Progenitor cell of endocrine pancreas (in vitro differentiated cells): ENCODE results near the gene LRBA. TPM values are rescaled to one million over a fixed set of nuclear protein-coding genes. Genes with fewer than 3 reads are reported as not detected.

Experiments
- DNase-seq: peaks from one replicate; pipeline ENCODE4 v3.0.0; 2021; ENCODE audit warnings: low spot score; ENCODE audit not compliant: unreplicated experiment
- H3K27ac Mint-ChIP-seq: 2 replicates; pipeline ENCODE4 v1.8.0; 2021; ENCODE audit warnings: mild to moderate bottlenecking, moderate library complexity, mixed read lengths
- H3K27me3 Mint-ChIP-seq: 2 replicates; pipeline ENCODE4 v1.8.0; 2021; ENCODE audit warnings: mixed read lengths
- H3K36me3 Mint-ChIP-seq: 2 replicates; pipeline ENCODE4 v1.8.0; 2022; ENCODE audit warnings: mixed read lengths; ENCODE audit not compliant: insufficient read depth
- H3K4me1 Mint-ChIP-seq: 2 replicates; pipeline ENCODE4 v1.8.0; 2021; ENCODE audit warnings: low read depth, mixed read lengths
- H3K4me3 Mint-ChIP-seq: 2 replicates; pipeline ENCODE4 v1.8.0; 2021; ENCODE audit warnings: low read depth, mild to moderate bottlenecking, moderate library complexity, mixed read lengths
- H3K9me3 Mint-ChIP-seq: 2 replicates; pipeline ENCODE4 v1.8.0; 2021; ENCODE audit warnings: low read depth, mixed read lengths
- total RNA-seq: library from RNA; stranded (reverse); gene quantifications from 2 replicates; pipeline ENCODE4 v1.2.1, GENCODE V29; 2021
- TF ChIP-seq, protein P1 (sequence below): fragments of 200-600 bp; sonication (generic); IDR thresholded peaks from one replicate; pipeline ENCODE4 v1.5.0; 2021; ENCODE audit warnings: antibody characterized with exemption, mild to moderate bottlenecking; ENCODE audit not compliant: unreplicated experiment

Gene LRBA
- total RNA-seq, 1 donor from 2014 or later = 95.2 TPM

DNA sequence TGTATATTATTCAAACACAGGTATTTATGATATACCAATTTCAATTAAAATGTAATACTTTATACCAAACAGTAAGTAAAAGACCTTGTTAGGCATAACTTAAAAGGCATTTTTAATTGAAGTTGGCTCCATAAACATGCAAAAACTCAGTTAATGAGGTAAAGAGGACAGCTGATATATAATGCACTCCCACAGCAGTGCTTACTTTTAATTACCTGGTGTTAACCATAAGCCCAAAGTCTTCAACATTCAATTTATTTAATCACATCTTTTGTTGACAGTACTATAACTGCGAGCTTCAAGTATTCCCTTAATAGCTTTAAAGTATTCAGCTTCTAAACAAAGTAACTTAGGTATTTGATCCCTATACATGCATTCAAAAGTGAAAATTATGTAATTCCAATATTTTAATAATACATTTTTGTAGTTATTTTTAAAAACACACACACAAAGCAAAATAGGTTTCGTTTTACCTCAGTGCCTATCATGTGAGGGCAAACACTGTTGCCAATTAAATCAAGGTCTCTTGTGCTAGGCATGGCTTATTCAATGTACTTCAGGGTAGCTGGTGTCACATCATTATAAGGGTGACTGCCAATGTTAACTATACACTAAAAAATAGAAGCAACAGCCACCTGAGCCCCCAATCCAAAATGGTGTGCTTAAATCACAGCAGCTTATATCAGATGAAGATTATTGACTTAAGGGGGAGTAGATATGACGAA, 197.1 kb downstream of the LRBA start:
- Mint-ChIP-seq H3K27me3 (no peaks in the 10 kb centered on the region), H3K36me3 (peaks cover 11% of the 10 kb centered on the region)
- TF ChIP-seq, protein P1, sequence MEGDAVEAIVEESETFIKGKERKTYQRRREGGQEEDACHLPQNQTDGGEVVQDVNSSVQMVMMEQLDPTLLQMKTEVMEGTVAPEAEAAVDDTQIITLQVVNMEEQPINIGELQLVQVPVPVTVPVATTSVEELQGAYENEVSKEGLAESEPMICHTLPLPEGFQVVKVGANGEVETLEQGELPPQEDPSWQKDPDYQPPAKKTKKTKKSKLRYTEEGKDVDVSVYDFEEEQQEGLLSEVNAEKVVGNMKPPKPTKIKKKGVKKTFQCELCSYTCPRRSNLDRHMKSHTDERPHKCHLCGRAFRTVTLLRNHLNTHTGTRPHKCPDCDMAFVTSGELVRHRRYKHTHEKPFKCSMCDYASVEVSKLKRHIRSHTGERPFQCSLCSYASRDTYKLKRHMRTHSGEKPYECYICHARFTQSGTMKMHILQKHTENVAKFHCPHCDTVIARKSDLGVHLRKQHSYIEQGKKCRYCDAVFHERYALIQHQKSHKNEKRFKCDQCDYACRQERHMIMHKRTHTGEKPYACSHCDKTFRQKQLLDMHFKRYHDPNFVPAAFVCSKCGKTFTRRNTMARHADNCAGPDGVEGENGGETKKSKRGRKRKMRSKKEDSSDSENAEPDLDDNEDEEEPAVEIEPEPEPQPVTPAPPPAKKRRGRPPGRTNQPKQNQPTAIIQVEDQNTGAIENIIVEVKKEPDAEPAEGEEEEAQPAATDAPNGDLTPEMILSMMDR = no peak

GRCh38 chr4:150817017-150817416, 198.1 kb downstream of the LRBA start:
- Mint-ChIP-seq H3K4me3 (no peak overlapping the region), H3K9me3 (no peaks in the 10 kb centered on the region), H3K36me3 (peaks cover 13% of the 10 kb centered on the region), H3K27ac (no peak overlapping the region), H3K27me3 (no peaks in the 10 kb centered on the region), H3K4me1 (peaks cover 3% of the 10 kb centered on the region)
- TF ChIP-seq, protein P1 = no peak
- no peak for DNase-seq

More for the DNA sequence above, 197.1 kb downstream of the LRBA start:
- Mint-ChIP-seq H3K9me3 (no peaks in the 10 kb centered on the region), H3K27ac (no peak overlapping the region), H3K4me1 (no peaks in the 10 kb centered on the region), H3K4me3 (no peak overlapping the region)
- DNase-seq = no peak

DNA sequence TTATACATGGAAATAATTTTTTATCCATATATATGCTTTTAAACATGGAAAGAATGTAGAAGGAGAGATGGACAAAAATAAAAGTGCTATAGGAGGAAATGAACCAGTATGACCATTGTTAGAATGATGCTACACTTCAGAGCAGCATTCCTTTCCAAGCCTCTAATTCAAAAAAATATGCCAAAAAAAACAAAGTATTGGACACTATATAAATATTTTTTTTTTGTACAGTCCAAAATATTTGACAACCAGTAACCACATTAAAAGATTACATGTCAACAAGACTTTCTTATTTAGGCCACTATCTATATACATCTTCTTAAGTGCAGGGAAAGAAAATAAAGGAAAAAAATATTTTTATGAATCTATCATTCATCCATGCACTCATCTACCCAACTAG, 198.6 kb downstream of the LRBA start:
- TF ChIP-seq, protein P1 = no peak
- Mint-ChIP-seq H3K27me3 (no peaks in the 10 kb centered on the region), H3K4me1 (peaks cover 3% of the 10 kb centered on the region), H3K27ac (no peak overlapping the region), H3K9me3 (no peaks in the 10 kb centered on the region), H3K36me3 (peaks cover 13% of the 10 kb centered on the region), H3K4me3 (no peak overlapping the region)
- DNase-seq = no peak

DNA sequence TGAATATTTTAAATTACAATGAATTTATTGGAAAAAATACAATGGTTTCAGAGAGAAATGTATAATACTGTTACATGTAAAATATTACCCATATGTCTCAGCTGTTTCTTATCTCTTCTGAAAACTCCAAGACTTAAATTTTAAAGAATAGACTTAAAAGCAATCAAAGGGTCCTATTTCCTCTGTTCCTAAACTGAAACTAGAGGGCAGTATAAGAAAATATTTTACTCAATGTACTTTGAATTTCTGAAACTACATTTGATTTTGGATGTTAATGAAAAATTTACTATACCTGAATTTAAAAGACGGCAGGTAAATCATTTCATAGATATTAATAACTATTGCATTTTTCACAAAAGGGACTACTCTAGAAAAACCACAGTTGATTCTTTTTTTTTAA, 200.2 kb downstream of the LRBA start:
- Mint-ChIP-seq H3K27me3 (no peaks in the 10 kb centered on the region), H3K9me3 (no peaks in the 10 kb centered on the region), H3K4me1 (peaks cover 3% of the 10 kb centered on the region), H3K4me3 (no peak overlapping the region), H3K27ac (no peak overlapping the region), H3K36me3 (peaks cover 18% of the 10 kb centered on the region)
- TF ChIP-seq, protein P1 = no peak
- DNase-seq = no peak

DNA sequence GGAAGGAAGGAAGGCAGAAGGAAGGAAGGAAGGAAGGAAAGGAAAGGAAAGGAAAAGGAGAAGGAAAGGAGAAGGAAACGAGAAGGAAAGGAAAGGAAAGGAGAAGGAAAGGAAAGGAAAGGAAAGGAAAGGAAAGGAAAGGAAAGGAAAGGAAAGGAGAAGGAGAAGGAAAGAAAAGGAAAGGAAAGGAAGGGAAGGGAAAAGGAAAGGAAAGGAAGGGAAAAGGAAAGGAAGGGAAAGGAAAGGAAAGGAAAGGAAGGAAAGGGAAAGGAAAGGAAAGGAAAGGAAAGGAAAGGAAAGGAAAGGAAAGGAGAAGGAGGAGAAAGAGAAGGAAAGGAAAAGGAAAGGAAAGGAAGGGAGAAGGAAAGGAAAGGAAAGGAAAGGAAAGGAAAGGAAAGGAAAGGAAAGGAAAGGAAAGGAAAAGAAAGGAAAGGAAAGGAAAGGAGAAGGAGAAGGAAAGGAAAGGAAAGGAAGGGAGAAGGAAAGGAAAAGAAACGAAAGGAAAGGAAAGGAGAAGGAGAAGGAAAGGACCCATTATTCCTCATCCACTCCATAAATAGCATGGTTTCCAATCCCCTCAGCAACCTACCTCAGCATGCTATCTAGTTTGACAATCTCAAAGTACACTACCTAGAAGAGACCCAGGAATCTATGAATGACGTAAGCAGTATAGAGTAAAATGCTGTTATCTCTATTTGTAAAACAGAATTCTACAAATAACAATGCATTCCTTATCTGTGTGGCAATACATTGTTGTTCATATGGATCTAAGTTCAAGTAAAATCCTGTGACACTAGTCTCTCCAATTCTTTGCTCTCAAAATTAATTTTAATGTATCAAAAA, 209.7 kb downstream of the LRBA start:
- H3K4me3 Mint-ChIP-seq = no peak overlapping the region
- TF ChIP-seq, protein P1 = no peak
- H3K27me3 Mint-ChIP-seq = no peaks in the 10 kb centered on the region
- H3K9me3 Mint-ChIP-seq = no peaks in the 10 kb centered on the region
- peaks cover 2% of the 10 kb centered on the region for H3K4me1 Mint-ChIP-seq
- H3K27ac Mint-ChIP-seq = no peak overlapping the region
- peaks cover 18% of the 10 kb centered on the region for H3K36me3 Mint-ChIP-seq
- DNase-seq = no peak
